Neural cell (in vitro differentiated cells): ENCODE data around the gene RNASE13. TPM values are rescaled to one million over a fixed set of nuclear protein-coding genes. Genes with fewer than 3 reads are reported as not detected.

ENCODE experiments used
- H2AFZ ChIP-seq: fragments of 200-600, 300-800 bp; sonication (generic), shearing (Covaris generic); 2 replicates; pipeline ENCODE4 v1.6.0; 2014; ENCODE audit warnings: low read depth, mild to moderate bottlenecking, antibody characterized with exemption, low read length, moderate library complexity
- H3F3A ChIP-seq: fragments of 200-600 bp; shearing (Covaris generic); 2 replicates; pipeline ENCODE4 v1.6.1; 2016; ENCODE audit warnings: mild to moderate bottlenecking, moderate library complexity, mixed read lengths, antibody characterized with exemption, low read length; ENCODE audit not compliant: insufficient read depth, poor library complexity, severe bottlenecking
- H3K27ac ChIP-seq: fragments of 200-600, 300-800 bp; sonication (generic), shearing (Covaris generic); 2 replicates; pipeline ENCODE4 v1.5.1; 2014; ENCODE audit warnings: mild to moderate bottlenecking, low read length, moderate library complexity
- H3K27me3 ChIP-seq: fragments of 300-800, 200-600 bp; sonication (generic), shearing (Covaris generic); 2 replicates; pipeline ENCODE4 v1.6.0; 2014; ENCODE audit warnings: mild to moderate bottlenecking, low read depth, low read length, moderate library complexity; ENCODE audit not compliant: insufficient read depth
- H3K36me3 ChIP-seq: fragments of 300-800, 200-600 bp; sonication (generic), shearing (Covaris generic); 2 replicates; pipeline ENCODE4 v1.5.1; 2014; ENCODE audit warnings: mild to moderate bottlenecking, antibody characterized with exemption, low read length, moderate library complexity; ENCODE audit not compliant: insufficient read depth
- H3K4me2 ChIP-seq: fragments of 300-800, 200-600 bp; sonication (generic), shearing (Covaris generic); 2 replicates; pipeline ENCODE4 v1.6.0; 2014; ENCODE audit warnings: mild to moderate bottlenecking, low read length
- H3K4me3 ChIP-seq: fragments of 300-800, 200-600 bp; sonication (generic), shearing (Covaris generic); 2 replicates; pipeline ENCODE4 v1.5.1; 2014; ENCODE audit warnings: mild to moderate bottlenecking, low read length, moderate library complexity
- H3K79me2 ChIP-seq: fragments of 200-600 bp; shearing (Covaris generic); replicated peaks from 2 replicates; pipeline ENCODE4 v1.6.0; 2014; ENCODE audit warnings: mild to moderate bottlenecking, low read length, moderate library complexity; ENCODE audit not compliant: insufficient read depth
- H3K9ac ChIP-seq: fragments of 300-800, 200-600 bp; sonication (generic), shearing (Covaris generic); 2 replicates; pipeline ENCODE4 v1.6.1; 2016; ENCODE audit warnings: mild to moderate bottlenecking, low read length, mixed read lengths
- H3K9me2 ChIP-seq: fragments of 200-600 bp; shearing (Covaris generic); 2 replicates; pipeline ENCODE4 v1.6.1; 2016; ENCODE audit warnings: mild to moderate bottlenecking, low read length, mixed read lengths; ENCODE audit not compliant: insufficient read depth
- H3K9me3 ChIP-seq: fragments of 200-600, 300-800 bp; sonication (generic), shearing (Covaris generic); 2 replicates; pipeline ENCODE4 v1.6.1; 2016; ENCODE audit warnings: mild to moderate bottlenecking, mixed run types, low read length, moderate library complexity, mixed read lengths
- H4K20me1 ChIP-seq: fragments of 200-600 bp; shearing (Covaris generic); 2 replicates; pipeline ENCODE4 v1.6.1; 2016; ENCODE audit warnings: mild to moderate bottlenecking, mixed run types; ENCODE audit not compliant: insufficient read depth
- EP300 ChIP-seq: fragments of 450-650 bp; conservative IDR thresholded peaks from 2 replicates; pipeline ENCODE4 v1.6.1; 2014; ENCODE audit warnings: antibody characterized with exemption, mild to moderate bottlenecking, moderate library complexity; ENCODE audit not compliant: poor library complexity, severe bottlenecking
- EZH2 ChIP-seq: fragments of 200-600, 300-800 bp; shearing (Covaris generic), sonication (generic); IDR thresholded peaks from 2 replicates; pipeline ENCODE4 v1.6.1; 2014; ENCODE audit warnings: antibody characterized with exemption, low read length, borderline replicate concordance, mild to moderate bottlenecking; ENCODE audit not compliant: insufficient read depth, poor library complexity, severe bottlenecking
- MXI1 ChIP-seq: fragments of 450-650 bp; conservative IDR thresholded peaks from 2 replicates; pipeline ENCODE4 v1.6.1; 2014; ENCODE audit warnings: antibody characterized with exemption, mild to moderate bottlenecking; ENCODE audit not compliant: poor library complexity, severe bottlenecking
- POLR2AphosphoS5 ChIP-seq: IDR thresholded peaks from 2 replicates; pipeline ENCODE4 v1.6.1; 2012
- RAD21 ChIP-seq: fragments of 450-650 bp; conservative IDR thresholded peaks from 2 replicates; pipeline ENCODE4 v1.6.1; 2014; ENCODE audit warnings: antibody characterized with exemption, mild to moderate bottlenecking, moderate library complexity
- REST ChIP-seq: IDR thresholded peaks from 2 replicates; pipeline ENCODE4 v1.6.1; 2012; ENCODE audit warnings: borderline replicate concordance
- SMC3 ChIP-seq: fragments of 450-650 bp; conservative IDR thresholded peaks from 2 replicates; pipeline ENCODE4 v1.6.1; 2014; ENCODE audit warnings: antibody characterized with exemption, mild to moderate bottlenecking, moderate library complexity; ENCODE audit not compliant: poor library complexity
- TAF1 ChIP-seq: IDR thresholded peaks from 2 replicates; pipeline ENCODE4 v1.6.1; 2012; ENCODE audit warnings: low read depth
- polyA plus RNA-seq: library from polyadenylated mRNA; depleted of rRNA; stranded (reverse); fragments of >200 nt; gene quantifications from 2 replicates; pipeline ENCODE4 v1.2.3, GENCODE V29; 2014
- TF ChIP-seq, protein P1 (sequence below): fragments of 450-650 bp; IDR thresholded peaks from 2 replicates; pipeline ENCODE4 v1.5.1; 2014; ENCODE audit warnings: antibody characterized with exemption, mild to moderate bottlenecking, moderate library complexity; ENCODE audit not compliant: poor library complexity, severe bottlenecking

Gene RNASE13
- polyA plus RNA-seq, 1 donor from 2014 or later, result not detected

DNA sequence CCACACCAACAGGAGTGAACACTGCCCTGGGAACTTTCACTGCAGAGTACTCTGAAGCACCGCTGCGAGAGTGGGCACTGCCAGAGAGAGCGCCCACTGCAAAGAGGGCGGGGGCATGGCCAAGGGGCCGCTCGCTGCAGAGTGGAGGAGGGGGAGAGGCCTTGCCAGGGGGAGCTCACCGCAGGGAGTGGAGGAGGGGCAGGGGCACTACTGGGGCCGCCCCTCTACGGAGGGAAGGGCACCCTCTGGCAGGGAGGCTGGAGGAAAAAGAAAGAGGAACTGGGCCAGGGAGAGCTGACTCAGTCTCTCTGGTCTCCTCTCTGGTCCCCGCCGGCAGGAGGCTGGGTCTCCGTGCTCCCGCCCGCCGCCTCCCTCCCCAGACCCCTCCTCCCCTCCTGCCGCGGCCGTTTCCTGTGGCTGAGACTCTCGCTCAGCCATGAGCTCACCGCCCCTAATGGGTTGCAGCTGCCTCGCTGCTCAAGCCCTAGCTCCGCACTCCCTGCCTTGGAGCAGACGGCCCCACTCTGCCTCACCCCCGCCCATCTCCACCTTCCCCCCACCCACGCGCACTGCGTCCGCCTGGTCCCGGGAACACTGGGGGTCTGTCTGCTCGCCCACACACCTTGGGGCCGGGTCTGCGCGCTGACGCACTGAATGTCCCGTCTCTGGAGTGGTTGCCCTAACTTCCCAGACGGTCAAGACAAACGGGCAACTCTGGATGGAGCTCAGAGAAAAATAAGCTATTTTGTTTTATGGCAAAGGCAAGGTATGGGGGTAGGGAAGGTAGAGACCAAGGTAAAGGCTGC is 36.8 kb upstream of the RNASE13 start:
- peak overlapping the region; percentile 92 for H3K9ac ChIP-seq

DNA sequence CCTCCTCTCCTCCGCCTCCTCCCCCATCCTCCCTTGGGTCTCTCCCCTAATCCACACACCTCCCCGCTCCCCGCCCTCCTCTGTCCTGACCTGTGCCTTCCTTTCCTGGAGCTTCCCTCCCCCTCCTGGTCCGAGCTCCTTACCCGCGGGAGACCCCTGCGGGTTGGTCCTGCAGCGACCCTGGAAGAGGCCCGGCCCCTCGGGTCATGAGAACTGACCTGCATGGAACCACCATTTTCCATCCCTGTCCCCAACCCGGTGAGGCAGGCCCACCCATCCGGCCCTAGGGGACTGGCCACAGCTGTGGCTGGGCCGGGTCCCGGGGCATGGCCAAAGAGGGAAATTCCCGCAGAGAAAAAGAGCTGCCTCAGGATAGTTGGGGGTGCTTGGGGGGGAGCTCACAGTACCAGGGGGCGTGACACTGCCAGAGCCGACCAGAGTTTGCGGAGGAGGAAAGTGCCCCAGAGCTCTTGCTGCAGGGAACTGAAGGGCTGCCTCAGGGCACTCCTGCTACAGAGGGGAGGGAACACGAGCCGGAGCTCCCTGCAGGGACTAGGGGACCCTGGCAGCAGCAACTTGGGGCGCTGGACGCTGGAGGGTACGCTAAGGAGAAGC is 36.1 kb upstream of the RNASE13 start:
- no peaks in the 10 kb centered on the region for H3K9me2 ChIP-seq
- H3K9ac ChIP-seq, result peak overlapping the region; percentile 92
- H2AFZ ChIP-seq, result peak overlapping the region; percentile 17
- H3K9me3 ChIP-seq, result no peaks in the 10 kb centered on the region
- H3K79me2 ChIP-seq, result peaks cover 7% of the 10 kb centered on the region
- H4K20me1 ChIP-seq, result no peaks in the 10 kb centered on the region
- TF ChIP-seq, protein P1, sequence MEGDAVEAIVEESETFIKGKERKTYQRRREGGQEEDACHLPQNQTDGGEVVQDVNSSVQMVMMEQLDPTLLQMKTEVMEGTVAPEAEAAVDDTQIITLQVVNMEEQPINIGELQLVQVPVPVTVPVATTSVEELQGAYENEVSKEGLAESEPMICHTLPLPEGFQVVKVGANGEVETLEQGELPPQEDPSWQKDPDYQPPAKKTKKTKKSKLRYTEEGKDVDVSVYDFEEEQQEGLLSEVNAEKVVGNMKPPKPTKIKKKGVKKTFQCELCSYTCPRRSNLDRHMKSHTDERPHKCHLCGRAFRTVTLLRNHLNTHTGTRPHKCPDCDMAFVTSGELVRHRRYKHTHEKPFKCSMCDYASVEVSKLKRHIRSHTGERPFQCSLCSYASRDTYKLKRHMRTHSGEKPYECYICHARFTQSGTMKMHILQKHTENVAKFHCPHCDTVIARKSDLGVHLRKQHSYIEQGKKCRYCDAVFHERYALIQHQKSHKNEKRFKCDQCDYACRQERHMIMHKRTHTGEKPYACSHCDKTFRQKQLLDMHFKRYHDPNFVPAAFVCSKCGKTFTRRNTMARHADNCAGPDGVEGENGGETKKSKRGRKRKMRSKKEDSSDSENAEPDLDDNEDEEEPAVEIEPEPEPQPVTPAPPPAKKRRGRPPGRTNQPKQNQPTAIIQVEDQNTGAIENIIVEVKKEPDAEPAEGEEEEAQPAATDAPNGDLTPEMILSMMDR, result peak; percentile 28
- TF ChIP-seq TAF1 (no peak), EP300 (no peak), EZH2 (no peak), MXI1 (no peak), RAD21 (no peak), SMC3 (no peak), POLR2AphosphoS5 (no peak), REST (peak; percentile 68)
- peaks cover 4% of the 10 kb centered on the region for H3F3A ChIP-seq
- no peaks in the 10 kb centered on the region for H3K27me3 ChIP-seq
- peak overlapping the region; percentile 99 for H3K4me2 ChIP-seq
- H3K4me3 ChIP-seq, result peak overlapping the region; percentile 78
- peak overlapping the region; percentile 71 for H3K27ac ChIP-seq
- peaks cover 4% of the 10 kb centered on the region for H3K36me3 ChIP-seq

More for the DNA sequence above, 36.8 kb upstream of the RNASE13 start:
- peaks cover 5% of the 10 kb centered on the region for H3K36me3 ChIP-seq
- peak overlapping the region; percentile 99 for H3K4me2 ChIP-seq
- no peaks in the 10 kb centered on the region for H3K9me3 ChIP-seq
- H3K79me2 ChIP-seq, result peaks cover 7% of the 10 kb centered on the region
- no peak overlapping the region for H2AFZ ChIP-seq
- peak; percentile 31 for TF ChIP-seq TAF1
- TF ChIP-seq POLR2AphosphoS5, result peak; percentile 59
- TF ChIP-seq, protein P1, result no peak
- TF ChIP-seq RAD21, result no peak
- TF ChIP-seq SMC3, result no peak
- H3F3A ChIP-seq, result peaks cover 4% of the 10 kb centered on the region
- H3K27ac ChIP-seq, result peak overlapping the region; percentile 71
- no peaks in the 10 kb centered on the region for H4K20me1 ChIP-seq
- peak overlapping the region; percentile 78 for H3K4me3 ChIP-seq
- H3K27me3 ChIP-seq, result no peaks in the 10 kb centered on the region
- no peaks in the 10 kb centered on the region for H3K9me2 ChIP-seq
